ENCODE measurements around the gene CDC40. TPM values are rescaled to one million over a fixed set of nuclear protein-coding genes. Genes with fewer than 3 reads are reported as not detected.
"Not testable (repeated sequence)": the region's sequence is repeated elsewhere in the genome, so short reads cannot be mapped to it uniquely, and the experiment has no call there.

CDC40 gene
- polyA plus RNA-seq, 1 donor, result 14.2 TPM

DNA sequence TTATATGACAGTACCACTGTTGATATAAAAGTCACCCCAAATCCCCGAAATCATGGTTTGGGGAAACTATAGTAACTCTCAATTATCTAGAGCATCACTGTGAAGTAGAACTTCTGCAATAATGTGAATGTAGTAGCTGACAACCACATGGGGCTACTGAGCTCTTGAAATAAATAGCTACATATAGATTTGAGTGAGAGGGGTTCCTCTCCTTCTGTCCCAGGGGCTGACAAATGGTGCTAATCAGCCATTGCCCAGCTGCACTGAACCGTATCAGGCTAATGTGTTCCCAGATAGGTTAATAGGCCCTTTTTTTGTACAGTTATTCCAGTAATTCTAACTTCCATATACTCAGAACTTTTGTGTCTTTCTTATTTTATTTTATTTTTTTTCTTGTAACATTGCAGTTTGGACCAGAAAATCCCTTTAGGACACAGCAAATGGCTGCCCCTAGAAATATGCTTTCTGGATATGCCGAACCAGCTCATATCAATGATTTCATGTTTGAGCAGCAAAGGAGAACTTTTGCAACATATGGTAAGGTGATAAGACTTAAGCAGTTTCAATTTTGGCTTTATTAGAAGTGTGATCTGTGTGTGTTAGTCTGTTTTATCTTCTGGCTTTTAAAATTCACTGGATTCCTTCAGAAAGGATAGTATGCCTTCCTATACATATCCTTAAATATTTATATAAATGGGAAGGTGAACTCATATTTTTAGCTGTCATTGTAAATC is 21.1 kb downstream of the CDC40 start:
- DNase-seq, result no peak

GRCh38 chr6:110207652-110208051 is 27.4 kb downstream of the CDC40 start:
- DNase-seq, result no peak

GRCh38 chr6:110211753-110212152 is 31.5 kb downstream of the CDC40 start:
- DNase-seq, result no peak

- no peak for DNase-seq
Measured at GRCh38 chr6:110214338-110214737, 34.1 kb downstream of the CDC40 start.

DNA sequence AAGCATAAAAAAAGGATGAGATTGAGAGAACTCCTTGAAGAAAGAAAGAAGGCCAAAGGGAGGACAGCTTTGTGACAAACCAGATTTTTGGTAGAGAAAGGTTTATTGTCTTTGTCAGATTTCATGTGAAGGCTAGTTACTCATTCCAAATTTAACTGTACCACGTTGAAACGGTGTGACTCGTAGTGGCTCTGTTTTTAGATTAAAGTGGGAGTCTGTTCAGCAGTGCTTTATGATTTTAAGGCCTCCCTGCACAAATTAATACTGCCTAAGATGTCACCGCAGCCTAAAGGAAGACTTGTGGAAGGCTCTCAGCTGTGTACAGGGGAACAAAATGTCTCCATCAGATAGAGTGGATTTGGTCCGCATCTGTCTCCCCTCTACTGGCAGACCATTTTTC is 35.9 kb downstream of the CDC40 start:
- DNase-seq, result no peak

DNA sequence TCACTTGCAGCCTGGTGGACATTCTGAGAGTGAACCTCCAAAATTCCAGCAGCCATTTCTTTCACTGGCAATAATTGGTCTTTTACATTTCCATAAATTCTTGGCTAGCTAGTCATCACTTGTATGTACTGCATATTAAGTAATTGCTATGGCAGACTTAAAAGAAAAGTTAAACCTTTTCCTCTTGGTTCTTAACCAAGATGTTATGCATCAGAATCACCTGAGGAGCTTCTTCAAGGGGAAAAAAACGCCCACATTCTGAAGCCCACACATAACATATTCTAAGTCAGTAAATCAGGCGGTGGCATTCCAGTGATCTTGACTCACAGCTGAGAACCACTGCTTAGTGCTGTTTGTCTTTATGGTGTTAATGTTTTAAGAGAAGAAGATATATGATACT is 37.0 kb downstream of the CDC40 start:
- DNase-seq, result no peak

- no peak for DNase-seq
Measured at GRCh38 chr6:110221738-110222137, 41.5 kb downstream of the CDC40 start.

GRCh38 chr6:110226261-110226660 is 46.0 kb downstream of the CDC40 start:
- DNase-seq, result no peak

DNA sequence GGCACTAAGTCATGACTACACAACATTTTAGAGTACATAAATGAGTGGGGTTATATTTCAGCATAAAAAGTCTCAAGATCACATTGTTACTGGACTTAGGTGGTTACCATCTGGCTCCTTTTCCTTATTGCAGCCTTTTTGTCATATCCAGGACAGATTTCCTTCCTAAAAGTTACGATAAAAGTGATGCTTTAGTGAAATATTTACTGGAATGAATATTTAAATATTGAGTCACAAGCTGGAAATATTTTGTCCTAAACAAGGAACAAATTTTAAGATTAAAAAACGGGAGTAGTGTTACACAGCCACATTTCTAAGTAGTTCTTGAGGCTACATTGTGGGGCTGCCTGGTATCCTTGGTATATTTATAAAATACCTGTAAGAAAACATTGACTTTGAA is 52.2 kb downstream of the CDC40 start:
- DNase-seq, result no peak

DNA sequence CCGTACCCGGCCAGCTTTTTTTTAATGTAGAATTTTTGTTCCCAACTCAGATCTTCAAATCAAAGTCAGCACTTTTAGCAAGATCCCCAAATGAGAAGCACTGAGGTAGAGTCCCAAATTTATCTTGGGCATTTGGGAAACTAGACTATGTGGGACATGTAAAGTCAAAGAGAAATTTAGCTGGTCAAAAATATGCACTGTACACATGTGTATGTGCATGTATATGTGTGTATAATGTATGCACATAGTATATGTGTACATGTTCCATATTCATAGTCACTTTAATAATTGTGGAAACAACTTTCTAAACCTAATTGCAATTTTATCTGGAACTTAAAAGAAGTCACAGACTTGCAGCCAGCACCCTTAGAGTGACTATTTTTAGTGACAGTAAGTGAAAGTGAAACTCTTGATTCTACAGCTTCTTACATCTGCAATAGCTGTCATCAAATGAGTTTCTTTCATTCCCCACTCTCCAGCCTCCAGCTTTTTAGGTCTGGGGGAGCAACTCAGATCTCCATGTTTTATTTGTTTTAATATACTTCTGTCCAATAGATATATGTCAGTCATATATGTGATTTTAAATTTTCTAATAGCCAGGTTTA is 53.6 kb downstream of the CDC40 start:
- DNase-seq, result no peak

GRCh38 chr6:110236007-110236406 is 55.8 kb downstream of the CDC40 start:
- not testable (repeated sequence) for DNase-seq

- DNase-seq, result no peak
Measured at GRCh38 chr6:110239526-110240274, 59.5 kb downstream of the CDC40 start.

DNA sequence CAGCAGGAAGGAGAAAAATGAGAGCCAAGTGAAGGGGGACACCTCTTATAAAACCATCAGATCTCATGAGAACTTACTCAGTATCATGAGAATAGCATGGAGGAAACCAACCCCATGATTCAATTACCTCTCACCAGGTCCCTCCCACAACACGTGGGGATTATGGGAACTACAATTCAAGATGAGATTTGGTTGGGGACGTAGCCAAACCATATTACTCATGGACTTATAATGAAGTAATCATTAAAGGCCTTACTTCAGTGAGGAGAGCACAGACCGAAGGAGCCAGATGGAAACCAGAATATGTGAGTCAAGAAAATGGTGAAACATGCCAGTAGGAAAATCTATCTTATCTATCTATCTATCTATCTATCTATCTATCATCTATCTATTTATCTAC is 64.4 kb downstream of the CDC40 start:
- not testable (repeated sequence) for DNase-seq

DNA sequence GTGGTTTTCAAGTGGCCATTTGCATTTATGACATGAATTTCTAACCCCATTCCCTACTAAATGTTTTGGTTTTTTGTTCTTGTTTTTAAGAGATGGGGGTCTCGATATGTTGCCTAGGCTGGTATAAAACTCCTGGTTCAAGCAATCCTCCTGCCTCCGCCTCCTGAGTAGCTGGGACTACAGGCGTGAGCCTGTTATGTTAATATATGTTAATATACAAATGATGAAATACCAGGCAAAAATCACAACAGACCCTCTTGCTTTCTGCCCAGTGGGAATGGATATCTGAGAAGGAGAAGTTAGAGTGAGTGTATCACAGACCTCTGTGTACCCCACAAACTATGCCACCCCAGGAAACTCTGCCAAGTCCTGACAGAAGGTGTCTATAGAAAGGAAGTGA is 66.2 kb downstream of the CDC40 start:
- no peak for DNase-seq

DNA sequence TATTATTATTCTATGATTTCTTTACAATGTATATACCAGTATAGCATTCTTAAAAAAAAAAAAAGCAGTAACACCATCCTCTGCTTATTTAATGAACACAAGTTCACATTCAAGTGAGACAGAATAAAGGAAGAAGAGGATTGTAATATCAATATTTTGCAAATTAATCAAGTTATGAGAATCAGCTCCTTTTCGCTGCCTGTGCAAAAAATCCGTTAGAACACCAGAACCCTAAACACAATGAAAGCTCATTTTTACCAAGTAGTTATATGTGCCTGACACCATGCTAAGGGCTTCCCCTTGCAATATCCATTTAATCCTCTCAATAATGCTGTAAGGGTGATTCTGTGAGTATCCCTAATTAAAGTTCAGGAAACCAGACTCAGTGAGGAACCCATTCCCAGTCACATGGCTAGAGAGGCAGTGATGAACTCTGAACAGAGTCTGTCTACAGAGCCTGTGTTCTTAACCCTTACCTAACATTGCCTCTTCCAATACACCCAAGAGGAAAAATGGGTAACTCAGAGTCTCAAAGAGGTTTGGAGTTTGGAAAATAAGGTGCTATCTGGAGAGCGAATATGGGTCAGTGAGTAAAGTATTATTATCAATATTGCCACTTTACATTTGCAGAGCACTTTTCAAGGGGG is 66.8 kb downstream of the CDC40 start:
- DNase-seq, result no peak

GRCh38 chr6:110250058-110250457 is 69.8 kb downstream of the CDC40 start:
- DNase-seq, result no peak

DNA sequence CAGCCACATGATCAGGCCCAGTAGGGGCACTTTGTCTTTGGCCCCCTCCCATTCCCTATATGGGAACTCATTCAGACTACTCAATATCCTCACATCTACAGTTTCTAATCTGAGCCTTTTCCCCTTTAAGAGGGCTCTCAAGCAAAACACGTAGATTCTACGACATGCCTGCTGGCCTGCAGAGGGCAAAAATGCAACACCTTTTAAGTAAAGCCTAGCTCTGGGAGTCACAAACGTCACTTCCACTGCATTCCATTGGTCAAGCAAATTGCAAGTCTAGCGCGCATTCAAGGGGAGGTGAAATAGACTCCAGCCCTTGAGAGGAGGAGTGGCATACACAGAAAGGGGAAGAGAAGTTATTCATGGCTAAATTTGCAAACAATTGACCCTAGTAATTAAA is 70.6 kb downstream of the CDC40 start:
- DNase-seq, result no peak

GRCh38 chr6:110255211-110255750 is 75.1 kb downstream of the CDC40 start:
- no peak for DNase-seq

DNA sequence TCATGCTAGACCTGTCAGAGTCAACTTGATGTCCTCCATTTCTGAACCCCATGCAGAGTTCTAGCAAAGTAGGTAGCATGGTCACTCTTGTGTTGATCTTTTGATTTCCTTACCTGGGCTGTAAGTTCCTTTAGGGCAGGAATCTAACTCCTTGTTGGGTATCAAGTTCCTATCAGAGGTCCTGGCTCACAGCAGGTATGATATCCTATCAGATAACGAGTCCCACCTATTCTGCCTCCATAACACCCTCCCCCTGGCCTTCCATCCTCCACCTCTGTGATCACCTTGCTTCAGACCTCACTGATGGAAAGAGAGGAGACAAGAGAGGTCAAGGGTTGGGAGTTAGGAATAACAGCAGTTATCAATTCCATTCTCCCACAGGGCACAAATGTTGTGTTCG is 76.1 kb downstream of the CDC40 start:
- no peak for DNase-seq

- no peak for DNase-seq
Measured at GRCh38 chr6:110265273-110265672, 85.0 kb downstream of the CDC40 start.

DNA sequence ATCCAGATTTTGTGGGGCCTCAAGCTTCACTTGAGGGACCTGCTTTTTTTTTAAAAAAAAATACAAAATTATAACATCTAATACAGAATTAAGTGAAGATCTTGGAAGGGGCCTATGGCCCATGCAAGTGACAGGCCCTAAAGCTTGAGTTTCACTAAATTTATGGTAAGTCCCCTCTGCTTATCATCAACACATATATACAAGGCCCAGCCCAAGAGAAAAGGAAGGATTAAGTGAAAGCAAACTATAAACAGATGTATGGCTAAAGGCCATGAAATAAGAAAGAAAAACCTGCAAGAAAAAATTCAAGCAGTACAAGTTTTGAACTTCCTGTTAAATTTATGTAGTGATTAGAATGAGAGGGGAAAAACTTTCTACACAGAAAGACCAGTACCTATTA is 86.8 kb downstream of the CDC40 start:
- no peak for DNase-seq

DNA sequence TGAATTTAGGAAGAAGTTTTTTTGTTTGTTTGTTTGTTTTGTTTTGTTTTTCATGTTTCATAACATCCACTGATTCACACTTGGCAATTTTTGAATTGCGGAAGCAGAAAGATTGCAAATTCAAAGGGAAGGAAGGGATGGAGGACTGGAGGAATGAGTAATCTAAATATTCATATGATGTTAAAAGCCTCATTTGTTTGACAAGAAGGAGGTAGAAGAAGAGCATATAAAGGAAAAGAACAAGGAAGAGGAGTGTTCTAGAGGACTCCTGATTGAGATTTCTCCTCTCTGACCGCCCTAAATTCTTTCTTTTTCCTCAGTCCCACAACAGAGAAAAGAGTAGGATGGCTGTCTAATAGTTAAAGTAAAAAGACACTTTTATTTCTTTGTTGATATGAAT is 89.4 kb downstream of the CDC40 start:
- no peak for DNase-seq

GRCh38 chr6:110270165-110270564 is 89.9 kb downstream of the CDC40 start:
- no peak for DNase-seq

Measured in hindlimb muscle (tissue), 1 donor.